PC-3 (cell line): ENCODE results near the gene TBC1D14. TPM values are rescaled to one million over a fixed set of nuclear protein-coding genes. Genes with fewer than 3 reads are reported as not detected.

Source experiments
- ATAC-seq: fragments of 200-7000 bp; cut with Tn5 transposase; 2 replicates; pipeline ENCODE4 v1.9.1; 2020; ENCODE audit warnings: mild to moderate bottlenecking, moderate library complexity
- BruUV-seq: library from RNA; stranded (reverse); fragments of 400-500 nt; replicated peaks from 2 replicates; lab custom pipeline; 2021; lab: Mats Ljungman, UMichigan
- CTCF ChIA-PET: fragments of 300-600 bp; sonication (Branson Sonifier 250); formaldehyde crosslinking; loops from one replicate; lab custom pipeline; 2022; ENCODE audit warnings: antibody characterized with exemption; lab: Charles Lee
- POLR2A ChIA-PET: fragments of 300-600 bp; sonication (Branson Sonifier 250); formaldehyde crosslinking; loops from one replicate; lab custom pipeline; 2022; ENCODE audit warnings: antibody characterized with exemption; ENCODE audit not compliant: unreplicated experiment; lab: Charles Lee
- DNase-seq: peaks from one replicate; pipeline ENCODE4 v3.0.0-alpha.2; 2015
- H2AFZ ChIP-seq: fragments of 300-600 bp; sonication (generic); 2 replicates; pipeline ENCODE4 v1.6.0; 2016; ENCODE audit warnings: antibody characterized with exemption, low read length
- H3F3A ChIP-seq: fragments of 300-600 bp; sonication (generic); one replicate; pipeline ENCODE4 v1.6.0; 2017; ENCODE audit warnings: antibody characterized with exemption, low read length, control low read depth, mild to moderate bottlenecking; ENCODE audit not compliant: unreplicated experiment
- H3K27ac ChIP-seq: fragments of 300-600 bp; sonication (generic); 2 replicates; pipeline ENCODE4 v1.5.1; 2016; ENCODE audit warnings: mild to moderate bottlenecking, low read length
- H3K27me3 ChIP-seq: fragments of 300-600 bp; sonication (generic); 2 replicates; pipeline ENCODE4 v1.6.1; 2016; ENCODE audit warnings: low read length, mixed read lengths
- H3K36me3 ChIP-seq: fragments of 300-600 bp; sonication (generic); 2 replicates; pipeline ENCODE4 v1.6.1; 2016; ENCODE audit warnings: low read depth, mixed run types, low read length, mixed read lengths
- H3K4me1 ChIP-seq: fragments of 300-600 bp; sonication (generic); 2 replicates; pipeline ENCODE4 v1.5.1; 2016; ENCODE audit warnings: low read length; ENCODE audit not compliant: insufficient read depth
- H3K4me2 ChIP-seq: fragments of 300-600 bp; sonication (generic); 2 replicates; pipeline ENCODE4 v1.6.0; 2016; ENCODE audit warnings: low read length
- H3K4me3 ChIP-seq: fragments of 300-600 bp; sonication (generic); 2 replicates; pipeline ENCODE4 v1.5.1; 2016; ENCODE audit warnings: mild to moderate bottlenecking, low read length, mixed read lengths
- H3K79me2 ChIP-seq: fragments of 300-600 bp; sonication (generic); 2 replicates; pipeline ENCODE4 v1.6.1; 2017; ENCODE audit warnings: low read length, mixed read lengths
- H3K9ac ChIP-seq: fragments of 300-600 bp; sonication (generic); 2 replicates; pipeline ENCODE4 v1.6.0; 2016; ENCODE audit warnings: mild to moderate bottlenecking, low read length
- H3K9me2 ChIP-seq: fragments of 300-600 bp; sonication (generic); replicated peaks from 2 replicates; pipeline ENCODE4 v1.6.1; 2016; ENCODE audit warnings: mixed run types, low read length, mixed read lengths
- H3K9me3 ChIP-seq: fragments of 300-600 bp; sonication (generic); 2 replicates; pipeline ENCODE4 v1.6.1; 2016; ENCODE audit warnings: low read length, mixed read lengths
- H4K20me1 ChIP-seq: fragments of 300-600 bp; sonication (generic); 2 replicates; pipeline ENCODE4 v1.6.1; 2016; ENCODE audit warnings: low read length, mixed read lengths
- EZH2 ChIP-seq: fragments of 300-600 bp; sonication (generic); IDR thresholded peaks from one replicate; pipeline ENCODE4 v1.6.1; 2017; ENCODE audit warnings: antibody characterized with exemption, mild to moderate bottlenecking, low read length; ENCODE audit not compliant: unreplicated experiment
- EZH2phosphoT487 ChIP-seq: fragments of 300-600 bp; sonication (generic); IDR thresholded peaks from 2 replicates; pipeline ENCODE4 v1.6.1; 2018; ENCODE audit warnings: mild to moderate bottlenecking, antibody characterized with exemption, low read length, borderline replicate concordance
- intact Hi-C: fragments of 100-400 bp; cut with micrococcal nuclease; formaldehyde crosslinking; loops from 2 replicates; pipeline ENCODE4 v1.9.0; 2023
- total RNA-seq: library from RNA; depleted of rRNA; stranded (reverse); fragments of >200 nt; gene quantifications from 2 replicates; pipeline ENCODE4 v1.2.3, GENCODE V29; 2014
- TF ChIP-seq, protein P1 (sequence below): fragments of 300-600 bp; sonication (generic); conservative IDR thresholded peaks from 2 replicates; pipeline ENCODE4 v1.5.1; 2017; ENCODE audit warnings: antibody characterized with exemption, low read depth, mild to moderate bottlenecking, low read length

Gene TBC1D14
- total RNA-seq, 1 experiment from 2014 or later, result 33.0 TPM

DNA sequence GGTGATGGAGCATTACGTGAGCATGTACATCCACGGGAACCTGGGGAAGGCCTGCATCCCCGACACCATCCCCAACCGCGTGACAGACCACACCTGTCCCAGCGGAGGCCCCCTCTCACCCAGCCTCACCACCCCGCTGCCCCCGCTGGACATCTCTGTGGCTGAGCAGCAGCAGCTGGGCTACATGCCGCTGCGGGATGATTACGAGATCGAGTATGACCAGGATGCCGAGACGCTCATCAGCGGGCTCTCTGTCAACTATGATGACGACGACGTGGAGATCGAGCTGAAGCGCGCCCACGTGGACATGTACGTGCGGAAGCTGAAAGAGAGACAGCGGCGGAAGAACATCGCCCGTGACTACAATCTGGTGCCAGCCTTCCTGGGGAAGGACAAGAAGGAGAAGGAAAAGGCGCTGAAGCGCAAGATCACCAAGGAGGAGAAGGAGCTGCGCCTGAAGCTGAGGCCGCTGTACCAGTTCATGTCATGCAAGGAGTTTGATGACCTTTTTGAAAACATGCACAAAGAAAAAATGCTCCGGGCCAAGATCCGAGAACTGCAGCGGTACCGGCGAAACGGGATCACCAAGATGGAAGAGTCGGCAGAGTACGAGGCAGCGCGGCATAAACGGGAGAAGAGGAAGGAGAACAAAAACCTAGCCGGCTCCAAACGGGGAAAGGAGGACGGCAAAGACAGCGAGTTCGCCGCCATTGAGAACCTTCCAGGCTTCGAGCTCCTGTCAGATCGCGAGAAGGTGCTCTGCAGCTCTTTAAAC lies 144.7 kb downstream of the TBC1D14 start:
- Histone ChIP-seq H3K4me1 (no peaks in the 10 kb centered on the region), H3F3A (no peaks in the 10 kb centered on the region), H3K4me3 (no peak overlapping the region), H4K20me1 (no peaks in the 10 kb centered on the region), H3K27me3 (no peaks in the 10 kb centered on the region), H3K79me2 (peaks cover 39% of the 10 kb centered on the region), H3K9me3 (no peaks in the 10 kb centered on the region), H3K9ac (no peak overlapping the region), H2AFZ (no peak overlapping the region), H3K9me2 (no peaks in the 10 kb centered on the region), H3K36me3 (peaks cover 9% of the 10 kb centered on the region), H3K27ac (no peak overlapping the region), H3K4me2 (no peak overlapping the region)
- ChIA-PET POLR2A (no interaction called here), CTCF (no interaction called here)
- ATAC-seq (no peak), DNase-seq (no peak)
- no peak for TF ChIP-seq EZH2
- TF ChIP-seq, protein P1, sequence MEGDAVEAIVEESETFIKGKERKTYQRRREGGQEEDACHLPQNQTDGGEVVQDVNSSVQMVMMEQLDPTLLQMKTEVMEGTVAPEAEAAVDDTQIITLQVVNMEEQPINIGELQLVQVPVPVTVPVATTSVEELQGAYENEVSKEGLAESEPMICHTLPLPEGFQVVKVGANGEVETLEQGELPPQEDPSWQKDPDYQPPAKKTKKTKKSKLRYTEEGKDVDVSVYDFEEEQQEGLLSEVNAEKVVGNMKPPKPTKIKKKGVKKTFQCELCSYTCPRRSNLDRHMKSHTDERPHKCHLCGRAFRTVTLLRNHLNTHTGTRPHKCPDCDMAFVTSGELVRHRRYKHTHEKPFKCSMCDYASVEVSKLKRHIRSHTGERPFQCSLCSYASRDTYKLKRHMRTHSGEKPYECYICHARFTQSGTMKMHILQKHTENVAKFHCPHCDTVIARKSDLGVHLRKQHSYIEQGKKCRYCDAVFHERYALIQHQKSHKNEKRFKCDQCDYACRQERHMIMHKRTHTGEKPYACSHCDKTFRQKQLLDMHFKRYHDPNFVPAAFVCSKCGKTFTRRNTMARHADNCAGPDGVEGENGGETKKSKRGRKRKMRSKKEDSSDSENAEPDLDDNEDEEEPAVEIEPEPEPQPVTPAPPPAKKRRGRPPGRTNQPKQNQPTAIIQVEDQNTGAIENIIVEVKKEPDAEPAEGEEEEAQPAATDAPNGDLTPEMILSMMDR, result no peak
- no peak for TF ChIP-seq EZH2phosphoT487
- intact Hi-C loops, result no loop called here
- BruUV-seq, result no TSS peak

DNA sequence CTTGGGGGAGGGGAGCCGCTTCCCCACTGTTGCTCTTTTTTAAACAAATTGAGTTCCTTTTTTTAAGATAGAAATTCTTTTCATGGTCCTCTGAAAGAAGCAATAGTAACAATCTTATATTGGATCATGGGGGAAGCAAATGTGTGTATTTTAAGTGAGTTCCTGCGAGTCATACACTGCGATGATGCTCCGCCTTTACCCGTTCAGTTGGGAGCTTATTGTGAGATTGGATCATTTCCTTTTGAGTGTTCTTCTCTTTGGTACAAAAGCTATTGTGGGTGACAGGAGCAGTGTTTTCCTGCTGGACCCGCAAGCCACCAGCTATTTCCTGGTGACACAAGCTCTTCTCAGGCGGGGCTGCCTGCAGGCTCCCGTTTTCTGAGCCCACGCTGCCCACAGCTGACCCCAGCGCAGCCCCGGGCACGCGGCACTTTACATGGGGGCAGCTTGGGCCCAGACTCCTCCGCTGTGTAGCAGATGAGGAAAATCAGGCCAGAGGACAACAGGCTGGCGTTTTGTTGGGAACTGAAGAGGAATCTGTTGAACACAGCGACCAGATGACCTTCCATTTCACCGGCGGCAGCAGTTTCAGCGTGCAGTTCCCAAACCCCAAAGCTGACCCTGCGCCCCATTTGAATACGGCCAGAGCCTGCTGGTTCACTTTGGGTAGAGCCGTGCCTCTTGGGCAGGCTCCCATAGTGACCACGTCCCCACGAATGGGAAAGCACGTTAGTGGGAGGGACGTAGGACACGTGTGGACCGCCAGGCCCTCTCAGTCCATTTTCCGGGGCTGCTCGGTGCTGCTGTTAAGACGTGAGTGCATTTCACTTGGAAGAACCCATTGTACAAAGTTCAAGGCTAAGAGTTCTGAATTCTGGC lies 145.7 kb downstream of the TBC1D14 start:
- Histone ChIP-seq H3K36me3 (peaks cover 19% of the 10 kb centered on the region), H3F3A (no peaks in the 10 kb centered on the region), H3K4me3 (no peak overlapping the region), H2AFZ (no peak overlapping the region), H3K27me3 (no peaks in the 10 kb centered on the region), H3K4me2 (no peak overlapping the region), H3K79me2 (peaks cover 28% of the 10 kb centered on the region), H3K4me1 (no peaks in the 10 kb centered on the region), H3K9ac (no peak overlapping the region), H3K9me3 (no peaks in the 10 kb centered on the region), H3K27ac (no peak overlapping the region), H3K9me2 (no peaks in the 10 kb centered on the region), H4K20me1 (no peaks in the 10 kb centered on the region)
- peak; percentile 33; the same call in 1 of the 2 replicates for ATAC-seq
- no TSS peak for BruUV-seq
- ChIA-PET POLR2A (no interaction called here), CTCF (no interaction called here)
- DNase-seq, result no peak
- intact Hi-C loops, result no loop called here
- TF ChIP-seq EZH2phosphoT487 (no peak), EZH2 (no peak)
- TF ChIP-seq, protein P1, result no peak
